Activated naive CD8-positive, alpha-beta T cell treated with anti-CD3 and anti-CD28 coated beads, Interleukin-2, amount 50 U/mL, for 24 hours (primary cell): ENCODE data around the gene STX1A.

Experiments used
- ATAC-seq: fragments of 150-1000 bp; cut with Tn5 transposase; one replicate; pipeline ENCODE4 v1.10.0; 2021
- DNase-seq: peaks from one replicate; pipeline ENCODE4 v3.0.0; 2021
- H3K27ac Mint-ChIP-seq: one replicate; pipeline ENCODE4 v1.8.0; 2021; ENCODE audit warnings: mild to moderate bottlenecking, mixed read lengths
- H3K27me3 Mint-ChIP-seq: one replicate; pipeline ENCODE4 v1.8.0; 2021; ENCODE audit warnings: mixed read lengths
- H3K36me3 Mint-ChIP-seq: one replicate; pipeline ENCODE4 v1.8.0; 2021; ENCODE audit warnings: low read depth, mixed read lengths
- H3K4me1 Mint-ChIP-seq: one replicate; pipeline ENCODE4 v1.8.0; 2021; ENCODE audit warnings: mixed read lengths
- H3K4me3 Mint-ChIP-seq: one replicate; pipeline ENCODE4 v1.8.0; 2021; ENCODE audit warnings: mild to moderate bottlenecking, moderate library complexity, mixed read lengths
- H3K9me3 Mint-ChIP-seq: one replicate; pipeline ENCODE4 v1.8.0; 2021; ENCODE audit warnings: mixed read lengths

The STX1A gene

DNA sequence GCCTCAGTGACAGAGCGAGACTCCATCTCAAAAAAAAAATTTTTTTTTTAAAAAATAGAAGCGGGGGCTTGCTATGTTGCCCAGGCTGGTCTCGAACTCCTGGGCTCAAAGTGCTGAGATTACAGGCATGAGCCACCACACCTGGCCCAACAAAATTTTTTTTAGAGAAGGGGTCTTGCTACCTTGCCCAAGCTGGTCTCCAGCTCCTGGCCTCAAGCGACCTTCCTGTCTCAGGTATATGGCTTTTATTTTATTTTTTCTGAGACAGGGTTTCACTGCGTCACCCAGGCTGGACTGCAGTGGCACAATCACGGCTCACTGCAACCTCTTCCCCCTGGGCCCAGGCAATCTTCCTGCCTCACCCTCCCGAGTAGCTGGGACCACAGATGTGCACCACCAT lies 20.7 kb upstream of the STX1A start:
- DNase-seq (no peak), ATAC-seq (no peak)
- Mint-ChIP-seq H3K27ac (no peak overlapping the region), H3K27me3 (no peaks in the 10 kb centered on the region), H3K4me3 (peak overlapping the region; percentile 8), H3K4me1 (peaks cover 9% of the 10 kb centered on the region), H3K9me3 (no peaks in the 10 kb centered on the region), H3K36me3 (no peaks in the 10 kb centered on the region)

DNA sequence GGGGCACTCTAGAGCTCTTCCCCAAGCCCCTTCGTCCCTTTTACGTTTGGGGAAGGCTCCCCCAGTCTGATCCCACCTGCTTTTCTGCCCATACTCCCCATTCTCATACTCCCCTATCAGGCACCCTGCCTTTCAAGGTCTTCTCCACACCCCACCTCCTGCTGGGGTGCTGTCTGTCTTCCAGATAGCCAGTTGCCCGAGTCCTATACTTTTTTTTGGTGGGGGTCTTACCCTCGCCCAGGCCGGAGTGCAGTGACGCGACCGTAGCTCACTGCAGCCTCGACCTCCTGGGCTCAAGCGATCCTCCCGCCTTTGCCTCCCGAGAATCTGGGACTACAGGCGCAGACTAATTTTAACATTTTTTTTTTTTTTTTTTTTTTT lies 19.9 kb upstream of the STX1A start:
- DNase-seq (no peak), ATAC-seq (no peak)
- H3K4me3 Mint-ChIP-seq = peak overlapping the region; percentile 89
- no peaks in the 10 kb centered on the region for H3K36me3 Mint-ChIP-seq
- no peaks in the 10 kb centered on the region for H3K27me3 Mint-ChIP-seq
- H3K9me3 Mint-ChIP-seq = no peaks in the 10 kb centered on the region
- H3K4me1 Mint-ChIP-seq = peaks cover 11% of the 10 kb centered on the region
- peak overlapping the region; percentile 86 for H3K27ac Mint-ChIP-seq

GRCh38 chr7:73738612-73739386 lies 19.3 kb upstream of the STX1A start, which contains the start of gene ABHD11:
Gene ABHD11, minus strand, starts transcription at chr7:73738802. Its CDS starts 32 bp downstream, at chr7:73738770.
- ATAC-seq = peak; percentile 88
- Mint-ChIP-seq H3K9me3 (no peaks in the 10 kb centered on the region), H3K36me3 (no peaks in the 10 kb centered on the region), H3K4me3 (peak within 1 kb of the TSS; percentile 89), H3K4me1 (peaks cover 11% of the 10 kb centered on the region), H3K27me3 (no peaks in the 10 kb centered on the region), H3K27ac (peak within 1 kb of the TSS; percentile 90)
- DNase-seq = peak; percentile 99

DNA sequence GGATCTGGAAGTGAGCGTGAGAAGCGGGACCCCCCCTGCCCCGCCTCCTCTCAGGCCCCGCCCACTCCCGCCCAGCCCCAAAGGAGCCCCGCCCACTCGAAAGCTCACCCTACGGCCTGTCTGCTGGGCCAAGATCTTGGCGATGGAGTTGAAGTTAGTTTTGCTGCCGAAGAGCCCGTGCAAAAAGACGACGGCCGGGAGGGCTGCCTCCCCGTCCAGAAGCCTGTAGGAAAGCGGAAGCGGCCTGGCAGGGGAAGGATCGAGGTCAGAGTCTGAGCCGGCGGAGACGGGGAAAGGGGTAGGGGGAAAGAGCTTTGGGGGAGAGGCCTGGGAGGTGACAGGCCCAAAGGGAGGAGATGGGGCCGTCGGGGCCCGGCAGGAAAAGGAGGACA lies 18.7 kb upstream of the STX1A start:
- Mint-ChIP-seq H3K36me3 (no peaks in the 10 kb centered on the region), H3K9me3 (no peaks in the 10 kb centered on the region), H3K4me1 (peaks cover 11% of the 10 kb centered on the region), H3K27ac (peak overlapping the region; percentile 90), H3K27me3 (no peaks in the 10 kb centered on the region), H3K4me3 (peak overlapping the region; percentile 89)
- ATAC-seq (peak; percentile 1), DNase-seq (peak; percentile 72)

GRCh38 chr7:73737491-73738219 lies 18.2 kb upstream of the STX1A start:
- Mint-ChIP-seq H3K27ac (peak overlapping the region; percentile 90), H3K4me3 (peak overlapping the region; percentile 89), H3K4me1 (peaks cover 11% of the 10 kb centered on the region), H3K27me3 (no peaks in the 10 kb centered on the region), H3K36me3 (no peaks in the 10 kb centered on the region), H3K9me3 (no peaks in the 10 kb centered on the region)
- ATAC-seq (no peak), DNase-seq (no peak)

- H3K9me3 Mint-ChIP-seq = no peaks in the 10 kb centered on the region
- no peaks in the 10 kb centered on the region for H3K27me3 Mint-ChIP-seq
- peaks cover 11% of the 10 kb centered on the region for H3K4me1 Mint-ChIP-seq
- no peak overlapping the region for H3K27ac Mint-ChIP-seq
- ATAC-seq (no peak), DNase-seq (no peak)
- peak overlapping the region; percentile 89 for H3K4me3 Mint-ChIP-seq
- no peaks in the 10 kb centered on the region for H3K36me3 Mint-ChIP-seq
Measured at GRCh38 chr7:73736885-73737284, 17.4 kb upstream of the STX1A start.

DNA sequence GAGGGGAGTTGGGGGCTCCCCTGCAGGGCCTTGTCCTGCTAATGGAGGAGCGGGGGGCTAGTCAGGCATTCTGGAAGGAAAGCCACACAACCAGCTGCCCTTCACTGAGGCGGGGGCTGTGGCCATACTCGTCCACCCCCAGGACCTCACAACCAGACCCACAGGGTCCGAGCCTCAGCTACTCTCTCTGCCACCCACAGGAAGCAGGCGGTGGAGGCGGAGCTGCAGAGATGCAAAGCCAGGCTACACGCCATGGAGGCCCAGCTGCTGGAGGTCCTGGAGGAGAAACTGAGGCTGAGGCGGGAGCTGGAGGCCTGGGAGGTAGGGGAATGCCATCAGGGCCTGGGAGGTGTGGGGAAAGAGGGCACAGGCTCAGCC lies 16.0 kb upstream of the STX1A start:
- Mint-ChIP-seq H3K36me3 (no peaks in the 10 kb centered on the region), H3K27ac (no peak overlapping the region), H3K4me3 (no peak overlapping the region), H3K9me3 (no peaks in the 10 kb centered on the region), H3K27me3 (no peaks in the 10 kb centered on the region), H3K4me1 (peaks cover 11% of the 10 kb centered on the region)
- DNase-seq (no peak), ATAC-seq (no peak)

DNA sequence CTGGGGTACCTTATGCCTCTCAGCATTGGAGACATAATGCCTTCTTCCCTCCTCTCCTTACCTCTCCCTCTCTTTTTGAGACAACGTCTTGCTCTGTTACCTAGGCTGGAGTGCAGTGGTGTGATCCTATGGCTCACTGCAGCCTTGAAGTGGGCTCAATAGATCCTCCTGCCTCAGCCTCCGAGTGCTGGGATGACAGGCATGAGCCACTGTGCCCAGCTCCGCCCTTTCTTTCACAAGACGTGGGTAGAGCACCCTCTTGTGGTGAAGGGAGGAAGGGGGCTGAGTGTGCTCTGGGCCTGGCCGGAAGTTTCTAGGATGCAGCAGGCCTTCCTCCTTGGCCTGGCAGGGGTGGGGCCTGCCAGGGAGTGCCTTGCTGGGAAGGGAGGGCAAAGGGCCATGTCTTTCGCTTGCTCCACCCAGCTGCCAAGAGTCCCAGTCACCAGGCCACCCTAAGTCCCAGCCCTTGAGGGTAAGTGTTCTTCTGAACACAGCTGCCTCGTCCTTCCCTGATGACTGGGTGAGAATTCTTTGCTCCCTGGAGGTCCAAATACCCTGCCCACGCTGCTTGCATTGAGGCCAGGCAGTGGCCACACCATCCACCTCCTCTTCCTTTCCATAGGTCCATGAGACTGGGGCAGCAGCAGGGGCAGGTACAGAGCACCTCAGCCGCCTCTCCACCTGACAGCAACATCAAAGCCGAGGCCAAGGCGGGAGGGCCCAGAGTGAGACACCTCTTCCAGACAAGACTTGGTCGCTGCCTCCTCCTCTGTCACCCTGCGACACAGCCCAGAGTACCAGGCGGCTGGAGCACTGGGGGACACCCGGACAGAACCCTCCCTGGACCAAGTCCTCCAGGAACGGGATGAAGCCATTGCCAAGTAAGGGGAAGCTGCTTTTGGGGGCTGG lies 15.4 kb upstream of the STX1A start:
- DNase-seq = peak; percentile 82
- H3K27ac Mint-ChIP-seq = no peak overlapping the region
- H3K36me3 Mint-ChIP-seq = no peaks in the 10 kb centered on the region

DNA sequence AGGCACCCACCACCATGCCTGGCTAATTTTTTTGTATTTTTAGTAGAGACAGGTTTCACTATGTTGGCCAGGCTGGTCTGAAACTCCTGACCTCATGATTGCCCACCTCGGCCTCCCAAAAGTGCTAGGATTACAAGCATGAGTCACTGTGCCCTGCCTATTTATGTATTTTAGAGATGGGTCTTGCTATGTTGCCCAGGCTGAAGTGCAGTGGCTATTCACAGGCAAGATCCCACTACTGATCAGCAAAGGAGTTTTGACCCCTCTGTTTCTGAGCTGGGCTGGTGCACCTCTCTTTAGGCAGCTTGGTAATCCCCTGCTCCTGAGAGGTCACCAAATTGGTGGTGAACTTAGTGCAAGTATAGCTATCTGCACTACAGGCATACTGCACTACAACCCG lies 12.9 kb upstream of the STX1A start:
- no peak overlapping the region for H3K27ac Mint-ChIP-seq
- H3K36me3 Mint-ChIP-seq = no peaks in the 10 kb centered on the region
- peaks cover 7% of the 10 kb centered on the region for H3K27me3 Mint-ChIP-seq
- H3K9me3 Mint-ChIP-seq = no peaks in the 10 kb centered on the region
- no peak overlapping the region for H3K4me3 Mint-ChIP-seq
- ATAC-seq (no peak), DNase-seq (no peak)
- peaks cover 2% of the 10 kb centered on the region for H3K4me1 Mint-ChIP-seq

More for the DNA sequence above, 15.4 kb upstream of the STX1A start:
- Mint-ChIP-seq H3K4me1 (peaks cover 11% of the 10 kb centered on the region), H3K4me3 (no peak overlapping the region), H3K27me3 (no peaks in the 10 kb centered on the region), H3K9me3 (no peaks in the 10 kb centered on the region)
- peak; percentile 69 for ATAC-seq

DNA sequence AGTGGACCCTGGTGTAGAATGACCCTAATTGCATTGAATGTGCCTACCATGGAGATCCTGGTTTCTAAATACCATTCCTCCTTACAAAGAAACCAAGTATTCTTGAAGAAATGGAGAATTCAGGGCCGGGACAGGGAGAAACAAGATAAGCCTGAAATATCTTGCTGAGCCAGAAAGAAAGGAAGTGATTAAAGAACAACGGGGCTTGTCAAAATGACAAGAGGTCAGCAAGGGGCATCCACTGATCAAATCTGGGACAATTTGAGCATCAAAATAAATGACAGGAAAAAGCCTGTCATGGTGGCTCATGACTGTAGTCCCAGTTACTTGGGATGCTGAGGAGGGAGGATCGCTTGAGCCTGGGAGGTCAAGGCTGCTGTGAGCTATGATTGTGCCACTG lies 11.0 kb upstream of the STX1A start:
- Mint-ChIP-seq H3K4me1 (peaks cover 2% of the 10 kb centered on the region), H3K9me3 (no peaks in the 10 kb centered on the region), H3K36me3 (no peaks in the 10 kb centered on the region), H3K4me3 (no peak overlapping the region), H3K27ac (no peak overlapping the region), H3K27me3 (peaks cover 7% of the 10 kb centered on the region)
- DNase-seq = no peak
- no peak for ATAC-seq

- no peak overlapping the region for H3K4me3 Mint-ChIP-seq
- H3K4me1 Mint-ChIP-seq = no peaks in the 10 kb centered on the region
- H3K27me3 Mint-ChIP-seq = peaks cover 10% of the 10 kb centered on the region
- no peak for DNase-seq
- no peak for ATAC-seq
- no peaks in the 10 kb centered on the region for H3K9me3 Mint-ChIP-seq
- no peak overlapping the region for H3K27ac Mint-ChIP-seq
- H3K36me3 Mint-ChIP-seq = no peaks in the 10 kb centered on the region
Measured at GRCh38 chr7:73728551-73728950, 9.1 kb upstream of the STX1A start.

- Mint-ChIP-seq H3K9me3 (no peaks in the 10 kb centered on the region), H3K27me3 (peaks cover 10% of the 10 kb centered on the region), H3K27ac (no peak overlapping the region), H3K4me1 (no peaks in the 10 kb centered on the region), H3K36me3 (no peaks in the 10 kb centered on the region), H3K4me3 (no peak overlapping the region)
- no peak for ATAC-seq
- no peak for DNase-seq
Measured at GRCh38 chr7:73727952-73728351, 8.5 kb upstream of the STX1A start.

DNA sequence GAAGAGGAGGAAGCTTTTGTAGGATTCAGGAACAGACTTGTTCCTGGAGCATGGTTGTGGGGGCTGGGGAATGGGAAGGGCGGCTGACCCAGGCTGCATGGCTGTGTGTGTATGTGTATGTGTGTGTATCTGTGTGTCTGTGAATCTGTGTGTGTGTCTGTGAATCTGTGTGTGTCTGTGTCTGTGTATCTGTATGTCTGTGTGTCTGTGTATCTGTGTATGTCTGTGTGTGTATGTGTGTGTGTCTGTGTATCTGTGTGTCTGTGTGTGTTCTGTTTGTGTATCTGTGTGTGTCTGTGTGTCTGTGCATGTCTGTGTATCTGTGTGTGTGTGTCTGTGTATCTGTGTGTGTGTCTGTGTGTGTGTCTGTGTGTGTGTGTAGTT lies 6.6 kb upstream of the STX1A start:
- Mint-ChIP-seq H3K36me3 (no peaks in the 10 kb centered on the region), H3K4me1 (no peaks in the 10 kb centered on the region), H3K27ac (no peak overlapping the region), H3K27me3 (peaks cover 15% of the 10 kb centered on the region), H3K9me3 (no peaks in the 10 kb centered on the region), H3K4me3 (no peak overlapping the region)
- ATAC-seq = no peak
- no peak for DNase-seq

- no peak overlapping the region for H3K27ac Mint-ChIP-seq
- ATAC-seq (no peak), DNase-seq (no peak)
- peaks cover 23% of the 10 kb centered on the region for H3K27me3 Mint-ChIP-seq
- no peaks in the 10 kb centered on the region for H3K36me3 Mint-ChIP-seq
- H3K9me3 Mint-ChIP-seq = no peaks in the 10 kb centered on the region
- no peak overlapping the region for H3K4me3 Mint-ChIP-seq
- H3K4me1 Mint-ChIP-seq = peaks cover 3% of the 10 kb centered on the region
Measured at GRCh38 chr7:73723813-73724212, 4.3 kb upstream of the STX1A start.
